T1000 (cell line): ENCODE measurements around the gene ATP8B1.

ENCODE experiments used
- DNase-seq: peaks from one replicate; lab custom pipeline; 2025; ENCODE audit warnings: mixed read lengths; lab: John Stamatoyannopoulos, UW

Gene ATP8B1

GRCh38 chr18:57618910-57619309 is 184.2 kb downstream of the ATP8B1 start:
- no peak for DNase-seq

- no peak for DNase-seq
These were observed 199.2 kb downstream of the ATP8B1 start for GRCh38 chr18:57603871-57604270.
